ENCODE measurements around the gene PADI4. TPM values are rescaled to one million over a fixed set of nuclear protein-coding genes. Genes with fewer than 3 reads are reported as not detected.

Gene PADI4
- total and polyA plus RNA-seq, 2 of the 8 experiments (the other 6 are each of a cell fraction or from before 2014, with no cell fraction given): 0.29 TPM; not detected in 1

DNA sequence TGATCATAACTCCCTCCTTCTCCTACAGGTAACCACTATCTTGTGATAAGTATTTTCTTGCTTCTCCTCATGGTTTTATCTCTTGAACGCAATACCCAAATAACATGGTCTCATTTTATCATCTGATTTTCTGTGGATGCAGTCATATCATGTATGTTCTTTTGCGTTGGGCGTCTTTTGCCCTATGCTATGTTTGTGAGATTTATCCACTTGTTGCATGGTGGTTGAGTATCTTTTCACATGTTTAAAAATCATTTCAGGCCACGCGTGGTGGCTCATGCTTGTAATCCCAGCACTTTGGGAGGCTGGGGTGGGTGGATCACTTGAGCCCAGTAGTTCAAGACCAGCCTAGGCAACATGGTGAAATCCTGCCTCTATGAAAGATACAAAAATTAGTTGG, 43.5 kb upstream of the PADI4 start:
- no peak overlapping the region for H3K14ac ChIP-seq (ENCODE audit: insufficient read length)
- peaks cover 0 to 2% (median 0%) of the 10 kb centered on the region in 4 experiments; a peak in 1 of 7 replicates for H3K27me3 ChIP-seq (replicated peaks in 1 of 4; ENCODE audit: control insufficient read depth in 3 of 4, extremely low read depth in 1 of 4, insufficient read depth in 3 of 4, low read length in 3 of 4)
- no peaks in the 10 kb centered on the region for H4K20me1 ChIP-seq (replicated peaks in 1 of 2; ENCODE audit: control insufficient read depth in 1 of 2, insufficient read depth in 2 of 2, low read length in 2 of 2)
- no peak overlapping the region for H4K91ac ChIP-seq (replicated peaks; ENCODE audit: insufficient read length, low read length)
- 75% methylated on average over 5 of the region's 5 CpGs; no CpG with 5 or more reads in 1 of the 2 experiments for WGBS, 2 experiments (ENCODE audit: extremely low coverage in 1 of 2, insufficient coverage in 1 of 2, insufficient read length in 1 of 2, insufficient replicate concordance in 2 of 2, low coverage in 1 of 2, low lambda C conversion rate in 2 of 2, missing lambda C conversion rate in 1 of 2)
- H3K4me2 ChIP-seq (ENCODE audit: insufficient read depth in 1 of 2, low read depth in 2 of 2, low read length in 2 of 2): no peak overlapping the region
- no peaks in the 10 kb centered on the region for H3K23me2 ChIP-seq (ENCODE audit: low read depth, low read length)
- CTCF ChIA-PET (ENCODE audit: partially characterized antibody): interaction anchor here (0.6 to 2.2 kb wide), 8 partner anchors 9 to 377 kb away, joined by 3 to 9 read pairs (median 4); no protein-coding TSS in a partner anchor
- no peak overlapping the region for H3K9ac ChIP-seq (replicated peaks in 1 of 4; ENCODE audit: extremely low read depth in 1 of 4, low read depth in 3 of 4, low read length in 3 of 4)
- no peak overlapping the region for H2BK120ac ChIP-seq (replicated peaks; ENCODE audit: low read depth, low read length)
- no peaks in the 10 kb centered on the region for H3K36me3 ChIP-seq (ENCODE audit: control insufficient read depth in 2 of 4, insufficient read depth in 4 of 4, low read length in 3 of 4)
- H3K27ac ChIP-seq (ENCODE audit: low read depth, low read length): no peak overlapping the region
- H3K18ac ChIP-seq (ENCODE audit: extremely low read depth, low read length): no peak overlapping the region
- H3K23ac ChIP-seq (ENCODE audit: insufficient read length): no peak overlapping the region
- H3K79me1 ChIP-seq (ENCODE audit: low read depth, low read length): no peaks in the 10 kb centered on the region
- no peak overlapping the region for H4K8ac ChIP-seq (ENCODE audit: extremely low read depth, insufficient read depth, low read length)
- no peak overlapping the region for H2AK5ac ChIP-seq (ENCODE audit: low read depth, low read length)
- H2BK12ac ChIP-seq (ENCODE audit: low read depth, low read length): no peak overlapping the region
- no peak overlapping the region for H3K4ac ChIP-seq (replicated peaks; ENCODE audit: insufficient read length, low read depth, low read length)
- no peaks in the 10 kb centered on the region for H3K9me3 ChIP-seq (ENCODE audit: insufficient read depth in 2 of 2, low read depth in 1 of 2, low read length in 1 of 2)
- no peak overlapping the region for H3K56ac ChIP-seq (replicated peaks; ENCODE audit: insufficient read length, low read depth, low read length)
- H3K79me2 ChIP-seq (ENCODE audit: control insufficient read depth in 1 of 2, insufficient read depth in 2 of 2, low read length in 2 of 2): no peaks in the 10 kb centered on the region
- no peak overlapping the region for H4K5ac ChIP-seq (ENCODE audit: insufficient read length, low read depth, low read length)
- DNase-seq (ENCODE audit: low read depth in 1 of 2, low spot score in 2 of 2): no peak
- no peak overlapping the region for H2BK20ac ChIP-seq (ENCODE audit: low read length)
- H3K4me1 ChIP-seq (replicated peaks in 1 of 4; ENCODE audit: control insufficient read depth in 3 of 4, insufficient read depth in 4 of 4, low read length in 3 of 4): no peaks in the 10 kb centered on the region; a peak in 1 of 7 replicates
- H2AFZ ChIP-seq (ENCODE audit: low read length): no peak overlapping the region
- no peak overlapping the region for H3K4me3 ChIP-seq (ENCODE audit: extremely low read depth in 1 of 4, insufficient read depth in 2 of 4, low read depth in 3 of 4, low read length in 4 of 4)
- POLR2A ChIA-PET (ENCODE audit: partially characterized antibody): no interaction called here
- FAIRE-seq: no peak
- no peak overlapping the region for H2BK5ac ChIP-seq (ENCODE audit: low read depth, low read length)
- no peak overlapping the region for H2BK15ac ChIP-seq (ENCODE audit: low read length)
- TF ChIP-seq SIN3A (conservative IDR thresholded peaks at IDR 0.05 in 1 of 2, IDR thresholded peaks at IDR 0.05 in 1 of 2; ENCODE audit: low read depth in 1 of 2, low read length in 2 of 2): no peak
- no peak for TF ChIP-seq FOSL1 (IDR thresholded peaks at IDR 0.05; ENCODE audit: insufficient read depth, low read depth, low read length)
- TF ChIP-seq SIX5 (IDR thresholded peaks at IDR 0.05; ENCODE audit: low read depth, low read length): no peak
- TF ChIP-seq SUZ12 (IDR thresholded peaks at IDR 0.05; ENCODE audit: low read length): no peak
- no peak for TF ChIP-seq JUN (IDR thresholded peaks at IDR 0.05; ENCODE audit: low read depth, low read length)
- TF ChIP-seq POLR2A (IDR thresholded peaks at IDR 0.05; ENCODE audit: control extremely low read depth in 1 of 2, low read depth in 2 of 2, low read length in 2 of 2): no peak
- no peak for TF ChIP-seq SP4 (IDR thresholded peaks at IDR 0.05; ENCODE audit: low read length)
- TF ChIP-seq POU5F1 (IDR thresholded peaks at IDR 0.05; ENCODE audit: low read depth, low read length): no peak
- TF ChIP-seq TEAD4 (IDR thresholded peaks at IDR 0.05; ENCODE audit: low read depth, low read length): no peak
- TF ChIP-seq KDM1A (IDR thresholded peaks at IDR 0.05; ENCODE audit: borderline replicate concordance, low read length): no peak
- TF ChIP-seq, protein P1, sequence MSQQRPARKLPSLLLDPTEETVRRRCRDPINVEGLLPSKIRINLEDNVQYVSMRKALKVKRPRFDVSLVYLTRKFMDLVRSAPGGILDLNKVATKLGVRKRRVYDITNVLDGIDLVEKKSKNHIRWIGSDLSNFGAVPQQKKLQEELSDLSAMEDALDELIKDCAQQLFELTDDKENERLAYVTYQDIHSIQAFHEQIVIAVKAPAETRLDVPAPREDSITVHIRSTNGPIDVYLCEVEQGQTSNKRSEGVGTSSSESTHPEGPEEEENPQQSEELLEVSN (IDR thresholded peaks at IDR 0.05): no peak
- TF ChIP-seq NANOG (IDR thresholded peaks at IDR 0.05; ENCODE audit: insufficient read depth, low read depth, low read length, poor library complexity, severe bottlenecking): no peak
- TF ChIP-seq, protein P2, sequence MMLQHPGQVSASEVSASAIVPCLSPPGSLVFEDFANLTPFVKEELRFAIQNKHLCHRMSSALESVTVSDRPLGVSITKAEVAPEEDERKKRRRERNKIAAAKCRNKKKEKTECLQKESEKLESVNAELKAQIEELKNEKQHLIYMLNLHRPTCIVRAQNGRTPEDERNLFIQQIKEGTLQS (IDR thresholded peaks at IDR 0.05; ENCODE audit: insufficient read depth, low read depth, low read length): no peak

Measured in H1 (cell line).